Thymus (tissue), 11 donors: Measurements from ENCODE around the gene ARHGAP40. TPM values are rescaled to one million over a fixed set of nuclear protein-coding genes. Genes with fewer than 3 reads are reported as not detected.

Experiments
- DNase-seq, 9 donors: peaks; one replicate each; pipeline ENCODE4 v3.0.0-alpha.2; 2013; ENCODE audit warnings: low spot score in 9 of 9, low read depth in 6 of 9, missing footprints in 1 of 9
- H3K27ac ChIP-seq, 2 donors: one replicate each; pipeline ENCODE4 v1.5.1; 2013; ENCODE audit warnings: control low read depth in 1 of 2, low read depth in 1 of 2, low read length in 1 of 2, mild to moderate bottlenecking in 1 of 2, moderate library complexity in 1 of 2
- H3K27me3 ChIP-seq, 2 donors: one replicate each; pipeline ENCODE4 v1.5.1; 2013; ENCODE audit warnings: low read length in 1 of 2; ENCODE audit not compliant: control insufficient read depth in 2 of 2, insufficient read depth in 1 of 2
- H3K36me3 ChIP-seq, 2 donors: one replicate each; pipeline ENCODE4 v1.5.1; 2013; ENCODE audit warnings: low read length in 1 of 2, mild to moderate bottlenecking in 1 of 2, moderate library complexity in 1 of 2; ENCODE audit not compliant: control insufficient read depth in 2 of 2, insufficient read depth in 2 of 2
- H3K4me1 ChIP-seq, 2 donors: one replicate each; pipeline ENCODE4 v1.5.1; 2013; ENCODE audit warnings: low read length in 2 of 2; ENCODE audit not compliant: control insufficient read depth in 2 of 2, insufficient read depth in 2 of 2
- H3K4me3 ChIP-seq, 2 donors: one replicate each; pipeline ENCODE4 v1.5.1; 2013; ENCODE audit warnings: low read length in 2 of 2, control low read depth in 1 of 2, mild to moderate bottlenecking in 1 of 2
- H3K9me3 ChIP-seq, 2 donors: one replicate each; pipeline ENCODE4 v1.5.1; 2013; ENCODE audit warnings: low read length in 1 of 2, mild to moderate bottlenecking in 1 of 2; ENCODE audit not compliant: control insufficient read depth in 2 of 2, insufficient read depth in 1 of 2
- WGBS: extraction: QIAGEN DNeasy Blood & Tissue Kit; methylation state at CpG from one replicate; pipeline ENCODE4 v1.1.7; 2013; 5-methylcytosine and 5-hydroxymethylcytosine counted together
- polyA plus RNA-seq: library from polyadenylated mRNA; stranded (reverse); fragments of 200-250 nt; gene quantifications from one replicate; pipeline ENCODE4 v1.2.3, GENCODE V29; 2013
- total RNA-seq: library from RNA; stranded (reverse); fragments of 120-200 nt; gene quantifications from one replicate; pipeline ENCODE4 v1.2.4, GENCODE V29; 2013
- donor health status: healthy.

The ARHGAP40 gene
- total and polyA plus RNA-seq, 2 donors, result 1.8 TPM; not detected in 1

DNA sequence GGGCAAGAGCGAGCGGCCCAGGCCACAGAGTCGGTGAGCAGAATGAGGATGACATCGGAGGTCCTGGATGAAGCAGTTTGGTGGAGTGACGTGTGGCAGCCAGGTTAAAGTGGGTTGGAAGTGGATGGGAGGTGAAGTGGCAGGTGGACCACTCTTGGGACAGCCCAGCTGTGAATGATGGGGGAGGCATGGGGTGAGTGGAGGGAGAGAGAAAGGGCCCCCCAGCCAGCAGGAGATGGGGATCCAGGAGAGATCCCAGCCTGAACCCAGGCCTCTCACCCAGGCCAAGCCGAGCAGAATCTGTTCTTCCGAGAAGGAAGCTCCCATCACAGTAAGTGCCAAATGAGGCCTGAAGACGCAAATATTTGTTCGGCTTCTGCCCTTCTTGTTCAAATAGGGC, 95.7 kb downstream of the ARHGAP40 start:
- no peak overlapping the region for H3K4me3 ChIP-seq
- H3K36me3 ChIP-seq, result no peaks in the 10 kb centered on the region
- no peaks in the 10 kb centered on the region for H3K4me1 ChIP-seq
- peaks cover 0 to 10% of the 10 kb centered on the region in 2 donors for H3K27me3 ChIP-seq
- WGBS, result 88% methylated on average over 9 of the region's 9 CpGs
- DNase-seq, result no peak
- no peak overlapping the region for H3K27ac ChIP-seq
- no peaks in the 10 kb centered on the region for H3K9me3 ChIP-seq

DNA sequence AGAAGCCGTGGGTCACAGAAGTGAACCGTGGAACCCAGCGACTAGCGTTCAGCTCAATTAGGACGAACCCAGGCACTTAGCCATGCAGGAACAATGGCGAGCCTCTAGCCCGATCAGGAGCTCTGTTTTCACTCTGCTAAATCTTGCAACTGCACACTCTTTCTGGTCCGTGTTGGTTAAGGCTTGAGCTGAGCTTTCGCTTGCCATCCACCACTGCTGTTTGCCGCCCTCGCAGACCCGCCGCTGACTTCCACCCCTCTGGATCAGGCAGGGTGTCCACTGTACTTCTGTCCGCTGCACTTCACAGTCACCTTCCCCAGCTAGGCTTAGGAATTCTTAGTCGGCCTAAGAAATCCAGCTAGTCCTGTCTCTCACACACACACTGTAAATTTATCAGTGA, 96.9 kb downstream of the ARHGAP40 start:
- Histone ChIP-seq H3K4me3 (no peak overlapping the region), H3K4me1 (no peaks in the 10 kb centered on the region), H3K9me3 (no peaks in the 10 kb centered on the region), H3K27me3 (peaks cover 0 to 11% of the 10 kb centered on the region in 2 donors), H3K36me3 (no peaks in the 10 kb centered on the region), H3K27ac (no peak overlapping the region)
- DNase-seq, result no peak
- 90% methylated on average over 15 of the region's 15 CpGs for WGBS

DNA sequence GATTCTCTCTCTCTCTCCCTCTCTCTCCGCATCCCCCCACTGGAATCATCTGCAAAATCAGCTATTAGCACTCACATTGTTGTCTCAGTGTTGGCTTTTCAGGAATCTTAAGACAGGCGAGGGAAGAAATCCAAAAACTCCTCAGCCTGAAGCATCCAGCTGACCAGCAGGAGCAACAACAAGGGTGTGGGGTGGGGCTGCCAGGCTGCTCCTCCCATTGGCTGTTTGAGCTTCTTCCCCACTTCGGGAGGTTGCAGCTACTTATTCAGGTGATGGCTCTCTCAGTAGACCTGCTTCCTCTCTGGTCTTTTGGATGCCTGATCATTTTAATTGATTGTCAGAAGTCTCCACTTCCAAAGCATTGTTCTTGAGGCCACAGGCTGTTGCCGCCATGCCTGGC, 98.5 kb downstream of the ARHGAP40 start:
- Histone ChIP-seq H3K27me3 (peaks cover 0 to 12% of the 10 kb centered on the region in 2 donors), H3K36me3 (no peaks in the 10 kb centered on the region), H3K27ac (no peak overlapping the region), H3K9me3 (no peaks in the 10 kb centered on the region), H3K4me3 (no peak overlapping the region), H3K4me1 (no peaks in the 10 kb centered on the region)
- DNase-seq, result no peak
- WGBS, result 46% methylated on average over 4 of the region's 4 CpGs

Other genes starting within 250 kb of the ARHGAP40 start
- gene SNHG17, start 166.5 kb upstream of the ARHGAP40 start, total RNA-seq, result 11.0 TPM
- gene SNHG17, start 166.5 kb upstream of the ARHGAP40 start, polyA plus RNA-seq, result 36.0 TPM
- gene RALGAPB, start 129.0 kb upstream of the ARHGAP40 start, total RNA-seq, result 14.4 TPM
- gene RALGAPB, start 129.0 kb upstream of the ARHGAP40 start, polyA plus RNA-seq, result 15.2 TPM
- gene ADIG, start 20.6 kb upstream of the ARHGAP40 start, total RNA-seq, result not detected
- gene ADIG, start 20.6 kb upstream of the ARHGAP40 start, polyA plus RNA-seq, result not detected
- not detected for gene SLC32A1, start 122.7 kb downstream of the ARHGAP40 start, total RNA-seq
- 0.11 TPM for gene SLC32A1, start 122.7 kb downstream of the ARHGAP40 start, polyA plus RNA-seq
- gene ACTR5, start 146.7 kb downstream of the ARHGAP40 start, total RNA-seq, result 7.4 TPM
- gene ACTR5, start 146.7 kb downstream of the ARHGAP40 start, polyA plus RNA-seq, result 9.6 TPM
- 16.8 TPM for gene PPP1R16B, start 203.9 kb downstream of the ARHGAP40 start, total RNA-seq
- 13.8 TPM for gene PPP1R16B, start 203.9 kb downstream of the ARHGAP40 start, polyA plus RNA-seq